HEK293 (cell line): ENCODE data around the gene AK1.
A peak's percentile ranks its signal among the peaks of the same experiment; 100 is the strongest.

Experiments used
- CTCF ChIA-PET: fragments of 350-600 bp; formaldehyde crosslinking; extraction: SDS; loops from one replicate; lab custom pipeline; 2021; ENCODE audit warnings: antibody characterized with exemption; lab: Yijun Ruan, JAX
- POLR2A ChIA-PET: fragments of 300-600 bp; formaldehyde crosslinking; extraction: SDS; loops from one replicate; lab custom pipeline; 2020; ENCODE audit warnings: antibody characterized with exemption, inconsistent platforms; lab: Yijun Ruan, JAX
- H3K27ac ChIP-seq: fragments of 200-500 bp; sonication (Bioruptor generic); 2 replicates; pipeline ENCODE4 v1.5.1; 2014; ENCODE audit warnings: low read depth, low read length, control low read depth, inconsistent platforms; ENCODE audit errors: extremely low read depth
- H3K36me3 ChIP-seq, 2 experiments: fragments of 200-500 bp in 1 of 2; sonication (Bioruptor generic) in 1 of 2; 1 replicate in 1 of 2; 2 replicates in 1 of 2; pipeline ENCODE4 v1.5.1; 2014 to 2017; ENCODE audit warnings: inconsistent platforms in 2 of 2, low read length in 2 of 2; ENCODE audit not compliant: control insufficient read depth in 2 of 2, insufficient read depth in 1 of 2
- H3K4me1 ChIP-seq: fragments of 200-500 bp; sonication (Bioruptor generic); 2 replicates; pipeline ENCODE4 v1.5.1; 2014; ENCODE audit warnings: mild to moderate bottlenecking, low read length, inconsistent platforms; ENCODE audit not compliant: control insufficient read depth, insufficient read depth
- H3K4me3 ChIP-seq: 2 replicates; pipeline ENCODE4 v1.5.1; 2011; ENCODE audit warnings: low read depth, mild to moderate bottlenecking, control low read depth, low read length, moderate library complexity
- H3K9me3 ChIP-seq: fragments of 200-500 bp; sonication (Bioruptor generic); 2 replicates; pipeline ENCODE4 v1.5.1; 2014; ENCODE audit warnings: low read depth, low read length, inconsistent platforms; ENCODE audit not compliant: control insufficient read depth, insufficient read depth
- KLF10 ChIP-seq: fragments of 450-650 bp; IDR thresholded peaks from 2 replicates; pipeline ENCODE4 v1.5.1; 2018; ENCODE audit warnings: missing biosample characterization, mild to moderate bottlenecking, missing genetic modification characterization
- MEIS1 ChIP-seq: sonication (generic); formaldehyde crosslinking; IDR thresholded peaks from 2 replicates; pipeline ENCODE4 v1.8.1; 2022; ENCODE audit warnings: missing genetic modification reagents, mild to moderate bottlenecking, borderline replicate concordance
- MZF1 ChIP-seq: fragments of 450-650 bp; formaldehyde crosslinking; IDR thresholded peaks from 2 replicates; pipeline ENCODE4 v1.5.1; 2017; ENCODE audit warnings: missing biosample characterization, missing genetic modification characterization, borderline replicate concordance
- WT1 ChIP-seq: fragments of 450-650 bp; formaldehyde crosslinking; IDR thresholded peaks from 2 replicates; pipeline ENCODE4 v1.5.1; 2016; ENCODE audit warnings: missing biosample characterization, missing genetic modification characterization
- ZBTB17 ChIP-seq: fragments of 450-650 bp; formaldehyde crosslinking; IDR thresholded peaks from 2 replicates; pipeline ENCODE4 v1.5.1; 2016; ENCODE audit warnings: missing biosample characterization, missing genetic modification characterization
- ZBTB48 ChIP-seq: fragments of 450-650 bp; formaldehyde crosslinking; IDR thresholded peaks from 2 replicates; pipeline ENCODE4 v1.5.1; 2016; ENCODE audit warnings: missing biosample characterization, missing genetic modification characterization
- ZBTB6 ChIP-seq: fragments of 450-650 bp; formaldehyde crosslinking; IDR thresholded peaks from 2 replicates; pipeline ENCODE4 v1.5.1; 2017; ENCODE audit warnings: missing biosample characterization, missing genetic modification characterization
- ZEB2 ChIP-seq: fragments of 450-650 bp; formaldehyde crosslinking; IDR thresholded peaks from 2 replicates; pipeline ENCODE4 v1.5.1; 2016; ENCODE audit warnings: missing biosample characterization, missing genetic modification characterization
- ZFP69B ChIP-seq: fragments of 450-650 bp; formaldehyde crosslinking; IDR thresholded peaks from 2 replicates; pipeline ENCODE4 v1.5.1; 2016; ENCODE audit warnings: missing biosample characterization, missing genetic modification characterization
- ZNF155 ChIP-seq: fragments of 450-650 bp; formaldehyde crosslinking; IDR thresholded peaks from 2 replicates; pipeline ENCODE4 v1.5.1; 2016; ENCODE audit warnings: missing biosample characterization, missing genetic modification characterization
- ZNF16 ChIP-seq: fragments of 450-650 bp; formaldehyde crosslinking; IDR thresholded peaks from 2 replicates; pipeline ENCODE4 v1.5.1; 2016; ENCODE audit warnings: low read depth, missing biosample characterization, missing genetic modification characterization
- ZNF174 ChIP-seq: fragments of 450-650 bp; formaldehyde crosslinking; IDR thresholded peaks from 2 replicates; pipeline ENCODE4 v1.5.0; 2017; ENCODE audit warnings: missing biosample characterization, mild to moderate bottlenecking, missing genetic modification characterization
- ZNF211 ChIP-seq: fragments of 450-650 bp; formaldehyde crosslinking; IDR thresholded peaks from 2 replicates; pipeline ENCODE4 v1.5.1; 2016; ENCODE audit warnings: low read depth, missing biosample characterization, missing genetic modification characterization
- ZNF426 ChIP-seq: fragments of 450-650 bp; formaldehyde crosslinking; IDR thresholded peaks from 2 replicates; pipeline ENCODE4 v1.5.1; 2017; ENCODE audit warnings: missing biosample characterization, missing genetic modification characterization, mild to moderate bottlenecking, inconsistent platforms, moderate library complexity
- ZNF571 ChIP-seq: fragments of 450-650 bp; formaldehyde crosslinking; IDR thresholded peaks from 2 replicates; pipeline ENCODE4 v1.5.0; 2017; ENCODE audit warnings: missing biosample characterization, missing genetic modification characterization
- ZNF600 ChIP-seq: fragments of 450-650 bp; formaldehyde crosslinking; IDR thresholded peaks from 2 replicates; pipeline ENCODE4 v1.5.1; 2016; ENCODE audit warnings: missing biosample characterization, missing genetic modification characterization
- ZNF654 ChIP-seq: fragments of 450-650 bp; formaldehyde crosslinking; IDR thresholded peaks from 2 replicates; pipeline ENCODE4 v1.5.1; 2016; ENCODE audit warnings: low read depth, missing biosample characterization, missing genetic modification characterization
- ZNF692 ChIP-seq: fragments of 450-650 bp; formaldehyde crosslinking; IDR thresholded peaks from 2 replicates; pipeline ENCODE4 v1.5.1; 2016; ENCODE audit warnings: missing biosample characterization, missing genetic modification characterization
- ZNF792 ChIP-seq: fragments of 450-650 bp; formaldehyde crosslinking; IDR thresholded peaks from 2 replicates; pipeline ENCODE4 v1.5.1; 2016; ENCODE audit warnings: missing biosample characterization, missing genetic modification characterization
- TF ChIP-seq, protein P1 (sequence below): fragments of 450-650 bp; IDR thresholded peaks from 2 replicates; pipeline ENCODE4 v1.5.1; 2018; ENCODE audit warnings: missing biosample characterization, mild to moderate bottlenecking, missing genetic modification characterization
- TF ChIP-seq, protein P2 (sequence below): fragments of 450-650 bp; formaldehyde crosslinking; IDR thresholded peaks from 2 replicates; pipeline ENCODE4 v1.5.1; 2016; ENCODE audit warnings: missing biosample characterization, missing genetic modification characterization
- TF ChIP-seq, protein P3 (sequence below): fragments of 450-650 bp; formaldehyde crosslinking; IDR thresholded peaks from 2 replicates; pipeline ENCODE4 v1.5.0; 2017; ENCODE audit warnings: missing biosample characterization, missing genetic modification characterization, borderline replicate concordance

AK1 gene

GRCh38 chr9:127880143-127880542 lies 2.7 kb upstream of the AK1 start (continued):
- TF ChIP-seq, protein P1, sequence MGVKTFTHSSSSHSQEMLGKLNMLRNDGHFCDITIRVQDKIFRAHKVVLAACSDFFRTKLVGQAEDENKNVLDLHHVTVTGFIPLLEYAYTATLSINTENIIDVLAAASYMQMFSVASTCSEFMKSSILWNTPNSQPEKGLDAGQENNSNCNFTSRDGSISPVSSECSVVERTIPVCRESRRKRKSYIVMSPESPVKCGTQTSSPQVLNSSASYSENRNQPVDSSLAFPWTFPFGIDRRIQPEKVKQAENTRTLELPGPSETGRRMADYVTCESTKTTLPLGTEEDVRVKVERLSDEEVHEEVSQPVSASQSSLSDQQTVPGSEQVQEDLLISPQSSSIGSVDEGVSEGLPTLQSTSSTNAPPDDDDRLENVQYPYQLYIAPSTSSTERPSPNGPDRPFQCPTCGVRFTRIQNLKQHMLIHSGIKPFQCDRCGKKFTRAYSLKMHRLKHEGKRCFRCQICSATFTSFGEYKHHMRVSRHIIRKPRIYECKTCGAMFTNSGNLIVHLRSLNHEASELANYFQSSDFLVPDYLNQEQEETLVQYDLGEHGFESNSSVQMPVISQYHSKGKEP (tag by site-specific recombination), result no peak

DNA sequence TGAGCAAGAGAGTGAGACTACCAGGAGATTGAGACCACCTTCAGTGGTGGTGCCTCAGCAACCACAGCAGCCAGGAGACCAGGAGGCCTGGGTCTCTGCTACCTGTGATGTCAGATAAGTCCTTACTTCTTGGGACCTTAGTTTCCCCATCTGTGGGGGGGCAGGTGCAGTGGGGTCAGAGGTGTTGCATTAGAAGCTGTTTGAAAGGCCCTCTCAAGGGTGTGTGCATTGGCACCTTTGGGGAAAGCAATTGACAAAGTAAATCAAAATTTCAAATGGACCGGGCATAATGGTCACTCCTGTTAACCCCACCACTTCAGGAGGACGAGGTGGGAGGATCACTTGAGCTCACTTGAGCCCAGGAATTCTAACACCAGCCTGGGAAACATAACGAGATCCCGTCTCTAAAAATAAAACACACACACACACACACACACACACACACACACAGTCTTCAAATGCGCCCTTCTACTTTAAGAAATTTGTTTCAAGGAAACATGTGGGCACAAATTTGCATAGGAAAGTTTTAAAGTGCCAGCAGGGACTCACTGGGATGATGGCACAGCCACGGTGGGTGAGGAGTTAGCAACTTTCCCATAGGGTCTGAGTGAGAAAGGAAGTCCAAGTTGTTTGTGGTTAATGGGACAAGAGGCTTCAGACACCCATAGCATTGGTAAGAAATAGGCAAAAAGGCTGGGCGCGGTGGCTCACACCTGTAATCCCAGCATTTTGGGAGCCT lies 1.3 kb upstream of the AK1 start:
- ChIA-PET CTCF (interaction anchor here (0.6 to 2.5 kb wide), 4 partner anchors 42 to 375 kb away, joined by 3 to 7 read pairs (median 3); partner anchors contain the start of gene TOR2A), POLR2A (interaction anchor here (0.6 to 0.8 kb wide), 4 partner anchors 78 to 319 kb away, joined by 3 to 15 read pairs (median 5); partner anchors contain the start of gene CDK9)
- Histone ChIP-seq H3K27ac (no peak overlapping the region), H3K9me3 (no peaks in the 10 kb centered on the region), H3K4me1 (no peaks in the 10 kb centered on the region; the same call in 1 of the 2 replicates), H3K4me3 (no peak overlapping the region), H3K36me3 (peaks cover 0 to 4% of the 10 kb centered on the region in 2 experiments; a peak in 2 of 3 replicates)
- TF ChIP-seq ZNF174 (tag by site-specific recombination), result no peak

- Histone ChIP-seq H3K4me1 (no peaks in the 10 kb centered on the region; the same call in 1 of the 2 replicates), H3K36me3 (peaks cover 0 to 8% of the 10 kb centered on the region in 2 experiments; a peak in 1 of 3 replicates), H3K27ac (peak overlapping the region; percentile 32; the same call in 1 of the 2 replicates), H3K9me3 (no peaks in the 10 kb centered on the region), H3K4me3 (peak overlapping the region; percentile 55)
- CTCF ChIA-PET, result interaction anchor here (0.5 to 2.5 kb wide), 4 partner anchors 34 to 288 kb away, joined by 3 to 7 read pairs (median 3); partner anchors contain the start of gene TOR2A
- POLR2A ChIA-PET, result interaction anchor here (0.6 to 0.8 kb wide), 2 partner anchors 93 to 235 kb away, joined by 3 read pairs; partner anchors contain the start of gene CDK9
- TF ChIP-seq ZNF600 (no peak), ZBTB48 (tag by site-specific recombination) (0 out of 2 replicates have a peak, but pooled peaks have one; percentile 10), WT1 (0 out of 2 replicates have a peak, but pooled peaks have one; percentile 39), MZF1 (tag by site-specific recombination) (no peak), KLF10 (no peak), ZFP69B (no peak), ZNF654 (no peak), ZBTB17 (peak; percentile 55; the same call in 1 of the 2 replicates), ZNF155 (tag by site-specific recombination) (no peak), ZBTB6 (tag by site-specific recombination) (no peak), ZNF692 (no peak), ZNF571 (tag by site-specific recombination) (no peak), ZEB2 (tag by site-specific recombination) (0 out of 2 replicates have a peak, but pooled peaks have one; percentile 10), ZNF16 (tag by site-specific recombination) (peak; percentile 94; the same call in 1 of the 2 replicates), MEIS1 (CRISPR knock-in tag) (no peak), ZNF211 (tag by site-specific recombination) (no peak), ZNF792 (tag by site-specific recombination) (no peak), ZNF426 (tag by site-specific recombination) (no peak)
- TF ChIP-seq, protein P2, sequence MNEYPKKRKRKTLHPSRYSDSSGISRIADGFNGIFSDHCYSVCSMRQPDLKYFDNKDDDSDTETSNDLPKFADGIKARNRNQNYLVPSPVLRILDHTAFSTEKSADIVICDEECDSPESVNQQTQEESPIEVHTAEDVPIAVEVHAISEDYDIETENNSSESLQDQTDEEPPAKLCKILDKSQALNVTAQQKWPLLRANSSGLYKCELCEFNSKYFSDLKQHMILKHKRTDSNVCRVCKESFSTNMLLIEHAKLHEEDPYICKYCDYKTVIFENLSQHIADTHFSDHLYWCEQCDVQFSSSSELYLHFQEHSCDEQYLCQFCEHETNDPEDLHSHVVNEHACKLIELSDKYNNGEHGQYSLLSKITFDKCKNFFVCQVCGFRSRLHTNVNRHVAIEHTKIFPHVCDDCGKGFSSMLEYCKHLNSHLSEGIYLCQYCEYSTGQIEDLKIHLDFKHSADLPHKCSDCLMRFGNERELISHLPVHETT (tag by site-specific recombination), result no peak
- TF ChIP-seq, protein P3, sequence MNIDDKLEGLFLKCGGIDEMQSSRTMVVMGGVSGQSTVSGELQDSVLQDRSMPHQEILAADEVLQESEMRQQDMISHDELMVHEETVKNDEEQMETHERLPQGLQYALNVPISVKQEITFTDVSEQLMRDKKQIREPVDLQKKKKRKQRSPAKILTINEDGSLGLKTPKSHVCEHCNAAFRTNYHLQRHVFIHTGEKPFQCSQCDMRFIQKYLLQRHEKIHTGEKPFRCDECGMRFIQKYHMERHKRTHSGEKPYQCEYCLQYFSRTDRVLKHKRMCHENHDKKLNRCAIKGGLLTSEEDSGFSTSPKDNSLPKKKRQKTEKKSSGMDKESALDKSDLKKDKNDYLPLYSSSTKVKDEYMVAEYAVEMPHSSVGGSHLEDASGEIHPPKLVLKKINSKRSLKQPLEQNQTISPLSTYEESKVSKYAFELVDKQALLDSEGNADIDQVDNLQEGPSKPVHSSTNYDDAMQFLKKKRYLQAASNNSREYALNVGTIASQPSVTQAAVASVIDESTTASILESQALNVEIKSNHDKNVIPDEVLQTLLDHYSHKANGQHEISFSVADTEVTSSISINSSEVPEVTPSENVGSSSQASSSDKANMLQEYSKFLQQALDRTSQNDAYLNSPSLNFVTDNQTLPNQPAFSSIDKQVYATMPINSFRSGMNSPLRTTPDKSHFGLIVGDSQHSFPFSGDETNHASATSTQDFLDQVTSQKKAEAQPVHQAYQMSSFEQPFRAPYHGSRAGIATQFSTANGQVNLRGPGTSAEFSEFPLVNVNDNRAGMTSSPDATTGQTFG (tag by site-specific recombination), result no peak
Measured at GRCh38 chr9:127878001-127878651, 651 bp upstream of the AK1 start.
